HG02885 (cell line): ENCODE measurements around the gene MED12L.

Experiments
- ATAC-seq: cut with Tn5 transposase; IDR thresholded peaks from one replicate; pipeline ENCODE4 v1.9.1; 2021; ENCODE audit warnings: mild to moderate bottlenecking; ENCODE audit not compliant: unreplicated experiment, poor library complexity

Gene MED12L

DNA sequence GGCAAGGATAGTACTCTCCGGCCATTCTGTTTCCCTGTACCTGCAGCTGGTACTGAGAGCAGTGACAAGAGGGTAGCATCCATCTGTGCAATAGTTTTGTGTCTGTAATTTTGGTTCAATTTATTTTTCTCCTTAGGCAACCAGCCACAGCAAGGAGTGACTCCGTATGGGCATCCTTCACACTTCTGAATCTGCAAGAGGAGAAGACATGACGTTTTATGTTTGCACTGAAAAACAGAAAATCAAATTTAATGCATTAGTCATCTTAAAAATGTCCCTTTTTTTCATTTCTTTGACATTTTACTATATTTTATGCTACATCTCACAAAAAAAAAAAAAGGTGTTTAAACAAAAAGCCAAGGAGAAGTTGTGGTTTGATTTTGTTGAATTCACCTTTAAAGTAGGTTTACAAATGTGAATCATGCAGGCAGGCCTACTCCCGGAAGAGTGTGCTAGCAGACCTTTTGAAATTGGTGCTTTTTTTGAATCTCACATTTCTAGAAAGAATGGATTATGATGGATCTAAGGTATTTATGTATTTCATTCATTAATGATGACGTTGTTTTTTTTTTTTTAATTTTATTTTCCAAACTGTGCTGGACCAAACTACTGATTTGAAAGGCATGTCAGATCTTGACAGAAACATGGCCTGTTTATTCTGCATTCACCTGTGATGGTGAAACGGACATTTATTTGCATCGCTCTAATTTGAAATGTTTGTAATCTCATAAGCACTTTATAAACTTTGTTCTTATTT lies 347.3 kb downstream of the MED12L start:
- ATAC-seq, result no peak

DNA sequence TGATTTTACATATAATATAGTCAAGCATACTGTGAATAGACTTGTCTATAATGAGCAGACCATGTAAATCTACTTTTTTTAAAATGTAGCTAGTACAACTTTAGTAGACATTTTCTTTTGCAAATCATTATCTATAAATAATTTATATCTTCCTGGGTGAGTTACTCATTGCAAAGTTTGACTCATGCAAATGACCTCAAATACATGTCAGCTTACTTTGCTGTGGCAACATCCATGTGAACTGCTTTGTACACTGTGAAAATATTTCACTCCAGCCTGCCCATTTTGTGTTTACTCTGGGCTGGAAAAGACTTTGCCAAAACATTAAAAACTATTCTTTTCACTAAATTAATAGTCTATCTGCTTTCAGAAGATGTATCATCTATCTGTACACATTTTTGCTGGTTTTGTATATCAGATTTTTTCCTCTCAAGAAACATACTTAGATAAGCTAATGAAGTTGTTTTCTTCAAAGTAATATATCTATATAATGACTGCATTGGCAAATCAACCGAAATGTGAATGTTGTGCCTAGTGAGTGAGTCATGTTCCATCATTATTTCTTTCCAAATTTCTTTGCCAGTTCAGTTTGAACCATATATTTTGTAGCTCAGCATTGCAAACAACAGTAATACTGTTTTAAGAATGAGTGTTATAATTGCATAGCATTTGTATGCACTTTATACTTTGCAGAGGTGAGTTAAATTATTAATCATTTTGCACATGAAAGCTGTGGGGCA lies 348.9 kb downstream of the MED12L start:
- ATAC-seq, result no peak

DNA sequence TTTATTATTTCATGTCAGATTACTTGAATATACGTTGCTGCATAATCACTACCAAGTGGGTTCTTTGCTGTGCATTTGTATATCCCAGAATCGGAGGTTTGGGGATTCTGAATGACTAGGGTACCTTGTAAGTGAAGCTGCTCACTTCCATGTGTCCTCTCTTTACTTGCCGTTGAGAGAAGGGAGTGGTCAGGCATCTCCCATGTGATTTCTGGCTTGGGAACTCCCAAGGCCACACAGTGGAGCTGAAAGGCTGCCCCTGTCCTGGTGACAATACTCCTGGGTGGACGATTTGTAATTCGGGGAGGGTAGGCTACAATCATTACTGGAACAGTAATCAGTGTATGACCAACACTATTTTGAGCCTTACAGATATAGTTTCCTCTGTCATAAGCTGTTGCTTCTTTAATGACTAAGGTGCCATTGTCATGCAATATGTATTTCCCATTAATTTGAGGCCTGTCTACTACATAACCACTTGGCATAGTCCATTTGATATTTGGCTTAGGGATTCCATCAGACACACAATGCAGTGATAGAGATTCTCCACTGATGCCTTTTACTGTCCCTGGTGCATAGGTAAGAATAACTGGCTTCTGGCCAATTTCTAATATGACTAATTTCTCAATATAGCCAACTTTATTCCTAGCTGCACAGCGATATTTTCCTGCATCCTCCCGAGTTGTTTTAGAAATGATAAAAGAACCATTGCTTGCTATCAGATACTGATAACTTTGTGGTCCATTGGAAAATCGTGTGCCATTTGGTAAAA lies 351.4 kb downstream of the MED12L start:
- ATAC-seq, result no peak

DNA sequence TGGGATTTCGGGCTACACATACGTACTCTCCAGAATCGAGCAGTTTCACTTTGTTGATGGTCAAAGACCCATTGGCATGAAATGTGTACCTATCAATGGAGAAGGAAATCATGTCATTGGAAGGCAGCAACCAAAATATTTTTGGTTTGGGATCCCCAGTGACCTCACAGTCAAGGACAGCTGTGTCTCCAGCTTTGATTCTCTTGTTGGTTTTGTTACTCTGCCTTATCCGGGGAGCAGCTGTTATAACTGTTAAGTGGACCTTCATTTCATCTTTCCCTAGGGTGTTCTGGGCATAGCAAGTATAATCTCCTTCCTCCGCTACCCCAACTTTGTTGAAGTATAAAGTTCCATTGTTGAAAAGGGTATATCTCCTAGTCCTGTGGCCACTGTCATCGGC lies 352.4 kb downstream of the MED12L start:
- no peak for ATAC-seq

DNA sequence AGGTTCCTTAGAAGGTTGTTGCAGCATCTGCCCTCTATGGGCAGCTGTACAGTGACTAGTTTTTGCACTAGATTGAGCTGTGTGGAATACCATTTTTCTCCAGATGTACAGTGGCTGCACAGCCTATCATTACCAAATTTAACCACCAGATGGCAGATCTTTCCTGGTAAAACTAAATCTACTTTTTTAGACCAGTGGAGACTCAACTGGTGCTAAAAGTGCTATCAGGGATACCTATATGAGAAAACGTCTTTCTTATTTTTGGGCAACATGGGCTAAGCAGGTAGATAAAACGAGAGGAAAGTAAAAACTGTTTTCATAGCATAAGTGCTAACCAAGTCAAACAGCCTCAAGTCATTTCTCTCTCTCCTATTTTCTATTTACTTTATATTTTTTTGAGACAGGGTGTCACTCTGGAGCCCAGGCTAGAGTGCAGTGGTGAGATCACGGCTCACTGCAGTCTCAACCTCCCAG lies 354.2 kb downstream of the MED12L start:
- peak; percentile 89 for ATAC-seq

- ATAC-seq, result no peak
Observed at GRCh38 chr3:151440940-151441339, 355.5 kb downstream of the MED12L start.

DNA sequence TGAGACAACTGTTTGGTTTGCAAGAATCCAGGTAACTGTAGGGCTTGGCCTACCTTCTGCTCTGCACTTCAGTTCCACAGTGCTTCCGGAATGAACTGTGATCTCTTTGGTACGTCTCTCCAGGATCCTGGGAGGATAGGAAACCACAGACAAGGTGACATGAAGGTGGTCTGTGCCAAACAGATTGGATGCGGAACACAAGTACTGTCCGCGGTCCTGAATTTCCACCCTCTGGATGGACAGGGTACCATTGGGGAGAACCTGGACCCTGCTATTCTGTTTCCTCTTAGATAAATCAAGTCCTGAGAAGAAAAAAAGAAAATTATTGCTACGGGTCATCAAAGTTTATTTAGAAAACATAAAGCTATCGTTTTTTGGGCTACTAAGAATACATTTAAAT lies 358.1 kb downstream of the MED12L start:
- no peak for ATAC-seq

- ATAC-seq, result no peak
Observed at GRCh38 chr3:151445273-151446001, 360.0 kb downstream of the MED12L start.

DNA sequence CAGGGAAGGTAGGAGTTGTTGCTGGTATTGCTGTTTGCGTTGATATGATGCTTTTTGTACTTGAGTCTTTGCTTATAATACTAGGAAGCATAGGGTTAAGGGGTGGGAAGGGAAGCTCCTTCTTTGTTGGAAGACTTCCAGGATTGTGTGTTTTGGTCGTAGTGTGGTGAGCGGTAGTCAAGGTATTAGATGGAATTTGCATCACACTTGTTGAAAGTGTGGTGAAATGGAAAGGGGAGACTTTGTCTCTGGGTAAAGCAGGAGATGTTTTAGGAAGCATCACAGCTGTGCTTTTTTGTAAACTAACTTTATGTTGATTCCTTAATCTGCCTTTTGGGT lies 360.5 kb downstream of the MED12L start:
- ATAC-seq, result no peak

GRCh38 chr3:151452368-151452767 lies 366.9 kb downstream of the MED12L start:
- no peak for ATAC-seq

DNA sequence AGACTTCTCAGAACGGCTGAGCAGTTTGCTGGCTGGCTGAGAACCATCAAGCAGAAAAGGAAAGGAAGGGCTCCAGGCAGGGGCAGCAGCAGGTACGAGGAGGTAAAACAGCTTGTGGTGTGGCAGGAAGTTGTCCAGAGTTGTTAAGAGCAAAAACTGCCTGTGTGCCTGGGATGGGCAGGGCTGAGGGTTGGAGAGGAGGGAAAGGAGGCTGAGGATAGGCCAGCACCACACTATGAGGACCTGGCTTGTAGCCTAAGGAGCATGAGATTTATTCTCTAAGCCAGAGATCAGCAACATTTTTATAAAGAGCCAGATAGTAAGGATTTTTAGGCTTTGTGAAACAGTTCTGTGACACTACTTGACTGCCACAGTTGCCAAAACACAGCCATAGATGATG lies 367.4 kb downstream of the MED12L start:
- ATAC-seq, result no peak

DNA sequence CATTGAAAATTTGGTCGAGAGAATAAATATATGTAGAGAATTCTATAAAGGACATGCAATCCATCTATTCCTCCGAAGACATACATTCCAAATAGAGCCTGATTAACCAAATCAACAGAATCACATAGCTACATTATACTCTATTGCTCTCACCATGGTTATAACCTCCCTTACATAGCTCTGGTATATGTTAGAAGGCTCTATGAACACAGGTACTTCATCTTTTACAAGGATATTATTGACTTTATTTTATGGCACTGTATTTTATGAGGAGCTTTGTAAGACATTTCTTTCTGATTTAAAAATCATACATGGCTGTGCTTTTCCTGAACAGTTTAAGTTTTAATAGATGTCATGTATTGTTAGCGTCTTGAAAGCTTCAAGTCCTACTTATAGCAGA lies 370.6 kb downstream of the MED12L start:
- ATAC-seq, result no peak

DNA sequence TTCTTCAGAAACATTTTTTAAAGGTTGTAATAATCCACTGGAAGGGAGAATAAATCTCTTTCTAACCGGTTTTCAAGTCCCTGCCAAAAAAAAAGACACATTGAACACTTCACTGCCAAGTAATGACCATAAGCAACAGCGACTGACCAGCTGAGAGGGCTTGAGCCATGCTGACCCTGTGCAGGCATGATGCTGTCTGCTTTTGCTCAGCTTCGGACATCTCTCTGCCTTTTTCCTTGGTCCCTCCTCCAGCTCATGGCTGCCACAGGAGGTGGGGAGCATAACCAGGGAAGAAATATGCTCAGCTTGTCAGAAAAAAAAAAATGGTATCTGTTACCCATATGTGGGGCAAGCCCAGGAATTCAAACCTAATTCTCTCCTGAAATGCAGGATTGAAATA lies 373.9 kb downstream of the MED12L start:
- no peak for ATAC-seq

GRCh38 chr3:151460228-151460627 lies 374.8 kb downstream of the MED12L start:
- ATAC-seq, result no peak

GRCh38 chr3:151460774-151461450 lies 375.4 kb downstream of the MED12L start, which contains the start of gene IGSF10:
TSS of gene IGSF10 (minus strand) at chr3:151461061. CDS start at chr3:151458709, 2,352 bp downstream.
- ATAC-seq, result no peak

DNA sequence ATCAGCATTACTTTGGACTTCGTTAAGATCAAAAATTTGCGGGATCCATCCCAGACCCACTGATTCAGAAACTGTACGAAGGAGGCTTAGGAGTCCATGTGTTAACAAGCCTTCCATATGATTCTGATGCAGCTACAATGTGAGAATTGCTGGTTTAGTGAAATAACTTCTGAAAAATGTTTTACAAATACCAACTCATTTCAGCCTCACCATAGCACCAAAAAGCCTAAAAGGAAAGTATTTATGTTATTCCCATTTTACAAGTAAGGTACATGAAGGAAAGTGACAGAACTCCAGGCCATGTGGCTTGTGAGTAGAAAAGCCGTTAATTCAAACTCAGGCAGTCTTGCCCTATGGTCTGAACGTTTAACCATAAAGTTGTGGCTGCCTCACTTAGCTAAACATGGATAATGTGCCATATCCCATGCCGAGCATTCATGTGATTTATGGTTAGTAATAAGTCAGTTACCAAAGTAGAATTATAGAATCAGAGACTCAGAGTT lies 376.9 kb downstream of the MED12L start:
- no peak for ATAC-seq

- ATAC-seq, result no peak
Observed at GRCh38 chr3:151462991-151463390, 377.5 kb downstream of the MED12L start.

- ATAC-seq, result peak; percentile 41
Observed at GRCh38 chr3:151467069-151467468, 381.6 kb downstream of the MED12L start.

GRCh38 chr3:151468284-151468917 lies 382.9 kb downstream of the MED12L start:
- ATAC-seq, result peak; percentile 91
